DND-41 (cell line): Measurements from ENCODE around the gene TBC1D22B.

Experiments used
- ATAC-seq: fragments of 200-7000 bp; cut with Tn5 transposase; 3 replicates; pipeline ENCODE4 v1.9.1; 2021; ENCODE audit warnings: low read depth; ENCODE audit not compliant: insufficient read depth
- DNase-seq: peaks from one replicate; pipeline ENCODE4 v3.0.0-alpha.2; 2020
- H2AFZ ChIP-seq: 2 replicates; pipeline ENCODE4 v1.6.0; 2012; ENCODE audit warnings: low read depth, low read length
- H3K27ac ChIP-seq: 2 replicates; pipeline ENCODE4 v1.5.1; 2012; ENCODE audit warnings: low read length, inconsistent platforms
- H3K27me3 ChIP-seq: fragments of 200-600 bp; sonication (generic); 2 replicates; pipeline ENCODE4 v1.6.0; 2012; ENCODE audit warnings: low read length, mild to moderate bottlenecking, inconsistent platforms; ENCODE audit not compliant: insufficient read depth, poor library complexity
- H3K36me3 ChIP-seq: 2 replicates; pipeline ENCODE4 v1.5.1; 2012; ENCODE audit warnings: low read length, inconsistent platforms; ENCODE audit not compliant: insufficient read depth
- H3K4me1 ChIP-seq: 2 replicates; pipeline ENCODE4 v1.5.1; 2012; ENCODE audit warnings: mild to moderate bottlenecking, low read length; ENCODE audit not compliant: insufficient read depth
- H3K4me2 ChIP-seq: 2 replicates; pipeline ENCODE4 v1.6.0; 2012; ENCODE audit warnings: mild to moderate bottlenecking, moderate library complexity, low read length, inconsistent platforms; ENCODE audit not compliant: insufficient read depth
- H3K4me3 ChIP-seq, 2 experiments: fragments of 200-600 bp in 1 of 2; shearing (Covaris generic) in 1 of 2; 2 replicates each; pipeline ENCODE4 v1.5.1; 2012 to 2016; ENCODE audit warnings: inconsistent platforms in 2 of 2, low read length in 2 of 2, mild to moderate bottlenecking in 2 of 2, low read depth in 1 of 2, moderate library complexity in 1 of 2
- H3K79me2 ChIP-seq: 2 replicates; pipeline ENCODE4 v1.6.0; 2012; ENCODE audit warnings: low read length, inconsistent platforms; ENCODE audit not compliant: insufficient read depth
- H3K9ac ChIP-seq: 2 replicates; pipeline ENCODE4 v1.6.0; 2012; ENCODE audit warnings: low read depth, mild to moderate bottlenecking, inconsistent platforms, low read length, moderate library complexity
- H3K9me3 ChIP-seq: 2 replicates; pipeline ENCODE4 v1.5.1; 2012; ENCODE audit warnings: low read length, moderate library complexity, mild to moderate bottlenecking, inconsistent platforms; ENCODE audit not compliant: insufficient read depth, severe bottlenecking
- H4K20me1 ChIP-seq: 2 replicates; pipeline ENCODE4 v1.6.0; 2012; ENCODE audit warnings: low read length; ENCODE audit not compliant: insufficient read depth
- CTCF ChIP-seq: IDR thresholded peaks from 2 replicates; pipeline ENCODE4 v1.5.1; 2012; ENCODE audit warnings: borderline replicate concordance, low read length, moderate library complexity, mild to moderate bottlenecking; ENCODE audit not compliant: poor library complexity, severe bottlenecking; ENCODE audit errors: extremely low read depth
- EZH2 ChIP-seq: IDR thresholded peaks from 3 replicates; pipeline ENCODE4 v1.6.1; 2012; ENCODE audit warnings: borderline replicate concordance, low read depth, mild to moderate bottlenecking, moderate library complexity, low read length, inconsistent platforms; ENCODE audit not compliant: severe bottlenecking

The TBC1D22B gene

GRCh38 chr6:37339741-37340638 lies 82.4 kb downstream of the TBC1D22B start:
- no peaks in the 10 kb centered on the region for H4K20me1 ChIP-seq
- DNase-seq, result no peak
- TF ChIP-seq CTCF, result no peak
- TF ChIP-seq EZH2, result no peak
- no peak overlapping the region for H3K4me3 ChIP-seq
- no peak for ATAC-seq
- no peak overlapping the region for H3K27ac ChIP-seq
- H3K4me1 ChIP-seq, result no peaks in the 10 kb centered on the region
- no peaks in the 10 kb centered on the region for H3K36me3 ChIP-seq
- H3K9ac ChIP-seq, result no peak overlapping the region
- no peak overlapping the region for H2AFZ ChIP-seq
- no peaks in the 10 kb centered on the region for H3K27me3 ChIP-seq
- no peak overlapping the region for H3K4me2 ChIP-seq
- no peaks in the 10 kb centered on the region for H3K79me2 ChIP-seq
- no peaks in the 10 kb centered on the region for H3K9me3 ChIP-seq

GRCh38 chr6:37340639-37340943 lies 83.0 kb downstream of the TBC1D22B start:
- TF ChIP-seq EZH2 (no peak), CTCF (no peak)

GRCh38 chr6:37343248-37343647 lies 85.7 kb downstream of the TBC1D22B start:
- Histone ChIP-seq H2AFZ (no peak overlapping the region), H3K9ac (no peak overlapping the region), H3K36me3 (no peaks in the 10 kb centered on the region), H3K4me1 (no peaks in the 10 kb centered on the region), H3K27ac (no peak overlapping the region), H4K20me1 (no peaks in the 10 kb centered on the region), H3K4me2 (no peak overlapping the region), H3K27me3 (no peaks in the 10 kb centered on the region), H3K79me2 (no peaks in the 10 kb centered on the region), H3K4me3 (no peak overlapping the region), H3K9me3 (no peaks in the 10 kb centered on the region)
- peak; percentile 45; the same call in 2 of the 3 replicates for ATAC-seq
- TF ChIP-seq EZH2, result no peak
- TF ChIP-seq CTCF, result no peak
- DNase-seq, result no peak

More at GRCh38 chr6:37340639-37340943, 83.0 kb downstream of the TBC1D22B start:
- no peak overlapping the region for H3K9ac ChIP-seq
- H2AFZ ChIP-seq, result no peak overlapping the region
- no peaks in the 10 kb centered on the region for H3K9me3 ChIP-seq
- H3K4me2 ChIP-seq, result no peak overlapping the region
- no peak for ATAC-seq
- DNase-seq, result no peak
- no peaks in the 10 kb centered on the region for H3K79me2 ChIP-seq
- no peaks in the 10 kb centered on the region for H3K36me3 ChIP-seq
- no peak overlapping the region for H3K27ac ChIP-seq
- no peak overlapping the region for H3K4me3 ChIP-seq
- no peaks in the 10 kb centered on the region for H4K20me1 ChIP-seq
- no peaks in the 10 kb centered on the region for H3K4me1 ChIP-seq
- H3K27me3 ChIP-seq, result no peaks in the 10 kb centered on the region
